ENCODE measurements around the gene WEE2.

The WEE2 gene

DNA sequence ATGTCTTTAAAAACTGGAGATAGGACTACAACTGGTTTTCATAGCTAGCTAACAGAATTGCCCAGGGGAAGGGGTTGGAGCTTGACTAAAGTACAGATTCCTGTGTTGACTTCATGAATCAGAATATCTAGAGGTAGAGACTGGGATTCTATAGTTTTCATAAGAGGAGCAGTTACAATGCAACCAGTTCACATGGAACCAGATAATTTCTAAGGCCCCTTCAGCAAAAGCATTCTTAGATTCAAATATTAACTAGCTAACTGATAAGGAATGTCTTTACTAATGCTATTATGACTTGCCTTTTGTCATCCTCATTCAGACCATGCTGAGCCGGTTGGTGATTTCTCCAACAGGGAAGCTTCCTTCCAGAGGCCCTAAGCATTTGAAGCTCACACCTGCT is 5.7 kb downstream of the WEE2 start:
- peaks cover 8% of the 10 kb centered on the region for H3K4me1 ChIP-seq (ENCODE audit: low read length)
- no peaks in the 10 kb centered on the region for H3K36me3 ChIP-seq (replicated peaks; ENCODE audit: low read depth, low read length)
- peaks cover 10% of the 10 kb centered on the region; the same call in 1 of the 2 replicates for H3K27me3 ChIP-seq (ENCODE audit: low read depth, low read length)
- H2AFZ ChIP-seq (ENCODE audit: low read depth, low read length), result no peak overlapping the region
- no peaks in the 10 kb centered on the region for H3K79me2 ChIP-seq (ENCODE audit: low read length)
- no peak for TF ChIP-seq EZH2phosphoT487 (IDR thresholded peaks at IDR 0.05; ENCODE audit: low read depth)
- TF ChIP-seq, protein P1, sequence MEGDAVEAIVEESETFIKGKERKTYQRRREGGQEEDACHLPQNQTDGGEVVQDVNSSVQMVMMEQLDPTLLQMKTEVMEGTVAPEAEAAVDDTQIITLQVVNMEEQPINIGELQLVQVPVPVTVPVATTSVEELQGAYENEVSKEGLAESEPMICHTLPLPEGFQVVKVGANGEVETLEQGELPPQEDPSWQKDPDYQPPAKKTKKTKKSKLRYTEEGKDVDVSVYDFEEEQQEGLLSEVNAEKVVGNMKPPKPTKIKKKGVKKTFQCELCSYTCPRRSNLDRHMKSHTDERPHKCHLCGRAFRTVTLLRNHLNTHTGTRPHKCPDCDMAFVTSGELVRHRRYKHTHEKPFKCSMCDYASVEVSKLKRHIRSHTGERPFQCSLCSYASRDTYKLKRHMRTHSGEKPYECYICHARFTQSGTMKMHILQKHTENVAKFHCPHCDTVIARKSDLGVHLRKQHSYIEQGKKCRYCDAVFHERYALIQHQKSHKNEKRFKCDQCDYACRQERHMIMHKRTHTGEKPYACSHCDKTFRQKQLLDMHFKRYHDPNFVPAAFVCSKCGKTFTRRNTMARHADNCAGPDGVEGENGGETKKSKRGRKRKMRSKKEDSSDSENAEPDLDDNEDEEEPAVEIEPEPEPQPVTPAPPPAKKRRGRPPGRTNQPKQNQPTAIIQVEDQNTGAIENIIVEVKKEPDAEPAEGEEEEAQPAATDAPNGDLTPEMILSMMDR (IDR thresholded peaks at IDR 0.05; ENCODE audit: low read depth, low read length), result no peak
- no peak overlapping the region for H3K27ac ChIP-seq (ENCODE audit: low read length)
- H3K4me3 ChIP-seq (ENCODE audit: low read length), result no peak overlapping the region
- H3K9me3 ChIP-seq (ENCODE audit: insufficient read depth, low read length), result no peaks in the 10 kb centered on the region
- no peaks in the 10 kb centered on the region for H4K20me1 ChIP-seq (ENCODE audit: insufficient read depth, low read length)
- no peak overlapping the region for H3K4me2 ChIP-seq (ENCODE audit: low read length)
- no peak overlapping the region for H3K9ac ChIP-seq (ENCODE audit: low read length)

DNA sequence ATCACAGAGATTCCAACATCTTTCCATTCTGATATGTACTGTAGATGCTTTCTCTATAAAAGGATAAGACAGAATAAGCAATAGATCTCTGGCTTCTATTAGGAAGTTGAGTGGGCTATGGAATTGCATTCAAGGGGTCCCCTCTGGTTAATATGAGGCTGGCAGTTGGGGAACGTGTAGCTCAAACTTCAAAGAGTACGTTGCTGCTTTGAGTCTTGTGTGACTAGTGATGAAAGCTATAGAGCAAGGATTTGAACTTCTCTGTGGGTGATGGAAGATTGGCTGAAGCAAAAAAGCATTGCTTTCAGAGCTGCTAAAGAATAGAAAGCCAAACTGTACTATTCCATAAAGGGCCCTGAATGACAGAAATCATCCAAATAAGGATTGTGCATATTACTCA is 6.4 kb downstream of the WEE2 start:
- no peaks in the 10 kb centered on the region for H3K9me3 ChIP-seq (ENCODE audit: insufficient read depth, low read length)
- H2AFZ ChIP-seq (ENCODE audit: low read depth, low read length), result no peak overlapping the region
- no peak overlapping the region for H3K4me3 ChIP-seq (ENCODE audit: low read length)
- H3K9ac ChIP-seq (ENCODE audit: low read length), result no peak overlapping the region
- H3K27ac ChIP-seq (ENCODE audit: low read length), result no peak overlapping the region
- H4K20me1 ChIP-seq (ENCODE audit: insufficient read depth, low read length), result no peaks in the 10 kb centered on the region
- TF ChIP-seq, protein P1 (IDR thresholded peaks at IDR 0.05; ENCODE audit: low read depth, low read length), result no peak
- no peak overlapping the region for H3K4me2 ChIP-seq (ENCODE audit: low read length)
- peaks cover 10% of the 10 kb centered on the region; the same call in 1 of the 2 replicates for H3K27me3 ChIP-seq (ENCODE audit: low read depth, low read length)
- H3K36me3 ChIP-seq (replicated peaks; ENCODE audit: low read depth, low read length), result no peaks in the 10 kb centered on the region
- H3K4me1 ChIP-seq (ENCODE audit: low read length), result peaks cover 8% of the 10 kb centered on the region
- no peaks in the 10 kb centered on the region for H3K79me2 ChIP-seq (ENCODE audit: low read length)

DNA sequence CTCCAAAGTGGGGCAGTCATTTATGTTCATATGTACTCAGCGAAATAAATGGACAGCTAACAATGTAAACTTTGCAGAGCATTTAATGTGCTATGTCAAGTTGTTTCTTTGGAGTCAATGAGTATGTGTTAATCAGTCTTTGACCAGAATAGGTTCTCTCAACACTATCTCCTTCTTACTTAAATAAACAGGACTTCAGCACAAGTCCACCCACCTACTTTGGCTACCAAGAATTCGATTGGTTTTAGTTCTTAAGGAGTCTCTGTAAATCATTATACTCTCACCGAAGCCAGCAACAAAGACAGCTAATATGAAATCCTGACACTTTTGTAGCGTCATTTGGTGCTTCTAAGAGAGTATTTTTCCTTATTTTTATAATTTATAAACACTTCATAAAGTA is 6.9 kb downstream of the WEE2 start:
- Histone ChIP-seq H3K27ac (ENCODE audit: low read length) (no peak overlapping the region), H3K79me2 (ENCODE audit: low read length) (no peaks in the 10 kb centered on the region), H3K27me3 (ENCODE audit: low read depth, low read length) (peaks cover 10% of the 10 kb centered on the region; the same call in 1 of the 2 replicates), H3K9me3 (ENCODE audit: insufficient read depth, low read length) (no peaks in the 10 kb centered on the region), H4K20me1 (ENCODE audit: insufficient read depth, low read length) (no peaks in the 10 kb centered on the region), H3K36me3 (replicated peaks; ENCODE audit: low read depth, low read length) (no peaks in the 10 kb centered on the region), H3K4me2 (ENCODE audit: low read length) (no peak overlapping the region), H3K9ac (ENCODE audit: low read length) (no peak overlapping the region), H3K4me1 (ENCODE audit: low read length) (peaks cover 8% of the 10 kb centered on the region), H3K4me3 (ENCODE audit: low read length) (no peak overlapping the region), H2AFZ (ENCODE audit: low read depth, low read length) (no peak overlapping the region)
- TF ChIP-seq, protein P1 (IDR thresholded peaks at IDR 0.05; ENCODE audit: low read depth, low read length), result no peak
- TF ChIP-seq EZH2phosphoT487 (IDR thresholded peaks at IDR 0.05; ENCODE audit: low read depth), result no peak

DNA sequence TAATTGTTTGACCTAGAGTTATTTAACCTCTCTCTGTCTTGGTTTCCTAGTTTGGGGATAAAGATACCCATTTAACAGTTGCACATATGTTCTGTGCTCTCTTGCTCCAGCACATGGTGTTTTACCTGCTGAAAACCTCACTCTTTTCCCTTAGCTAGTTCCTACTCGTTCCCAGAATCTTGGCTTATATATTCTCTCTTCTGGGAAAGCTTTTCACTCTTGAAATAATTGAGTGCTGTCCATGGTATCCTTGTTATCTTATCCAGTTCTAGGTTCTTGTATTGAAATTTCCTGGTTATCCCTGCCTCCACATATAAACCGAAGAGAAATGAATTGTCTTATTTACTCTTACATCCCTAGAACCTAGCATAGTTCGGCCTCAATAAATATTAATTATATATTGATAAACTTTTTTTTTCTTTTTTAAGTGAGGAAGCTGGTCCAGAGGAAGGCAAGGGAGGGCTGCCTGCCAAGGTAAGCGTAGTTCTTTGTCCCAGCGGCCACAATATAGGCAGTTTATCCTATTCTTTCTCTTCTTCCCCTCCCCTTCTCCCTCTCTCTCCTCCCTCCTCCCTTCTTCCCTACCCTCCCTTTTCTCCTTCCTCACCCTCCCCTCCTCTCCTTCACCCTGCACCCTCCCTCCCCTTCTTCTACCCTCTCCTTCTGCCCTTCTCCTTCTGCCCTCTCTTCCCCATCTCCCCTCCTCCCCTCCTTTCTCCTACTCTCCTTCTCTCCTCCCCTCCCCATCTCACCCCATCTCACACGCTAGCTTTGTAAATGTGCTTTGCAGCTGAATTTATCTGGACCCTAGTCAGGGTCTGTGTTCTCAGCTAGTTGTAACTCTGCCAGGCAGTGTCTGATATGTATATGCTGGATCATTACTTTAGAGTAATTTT is 7.9 kb downstream of the WEE2 start:
- Histone ChIP-seq H3K4me3 (ENCODE audit: low read length) (no peak overlapping the region), H3K27me3 (ENCODE audit: low read depth, low read length) (peaks cover 10% of the 10 kb centered on the region; the same call in 1 of the 2 replicates), H4K20me1 (ENCODE audit: insufficient read depth, low read length) (no peaks in the 10 kb centered on the region), H3K79me2 (ENCODE audit: low read length) (no peaks in the 10 kb centered on the region), H2AFZ (ENCODE audit: low read depth, low read length) (no peak overlapping the region), H3K27ac (ENCODE audit: low read length) (no peak overlapping the region), H3K36me3 (replicated peaks; ENCODE audit: low read depth, low read length) (no peaks in the 10 kb centered on the region), H3K4me1 (ENCODE audit: low read length) (peaks cover 8% of the 10 kb centered on the region), H3K4me2 (ENCODE audit: low read length) (no peak overlapping the region), H3K9ac (ENCODE audit: low read length) (no peak overlapping the region), H3K9me3 (ENCODE audit: insufficient read depth, low read length) (no peaks in the 10 kb centered on the region)
- TF ChIP-seq, protein P1 (IDR thresholded peaks at IDR 0.05; ENCODE audit: low read depth, low read length), result no peak
- TF ChIP-seq EZH2phosphoT487 (IDR thresholded peaks at IDR 0.05; ENCODE audit: low read depth), result no peak
